ENCODE measurements around the gene FSHR. TPM values are rescaled to one million over a fixed set of nuclear protein-coding genes. Genes with fewer than 3 reads are reported as not detected.

Gene FSHR
- total and polyA plus RNA-seq, 2 of the 4 experiments (the other 2 are of a cell fraction) = not detected

GRCh38 chr2:49111006-49111405, 43.3 kb downstream of the FSHR start:
- peaks cover 15% of the 10 kb centered on the region; the same call in 1 of the 2 replicates for H3K9me3 ChIP-seq (ENCODE audit: control insufficient read depth, insufficient read depth, low read length)
- H4K91ac ChIP-seq (ENCODE audit: insufficient read depth, low read depth, low read length) = no peak overlapping the region
- H2BK120ac ChIP-seq (ENCODE audit: low read depth, low read length) = no peak overlapping the region
- no peak overlapping the region for H3K14ac ChIP-seq (replicated peaks; ENCODE audit: low read depth, low read length)
- H3K27ac ChIP-seq (ENCODE audit: insufficient read depth, low read length) = no peak overlapping the region
- DNase-seq (no peak), ATAC-seq (ENCODE audit: low read depth) (no peak)
- no peaks in the 10 kb centered on the region for H3K27me3 ChIP-seq (ENCODE audit: control insufficient read depth, insufficient read depth, low read length)
- no peak overlapping the region for H2AFZ ChIP-seq (replicated peaks; ENCODE audit: low read length, poor library complexity)
- H2AK9ac ChIP-seq (replicated peaks; ENCODE audit: low read depth, low read length, poor library complexity) = no peak overlapping the region
- no peak overlapping the region for H2BK20ac ChIP-seq (ENCODE audit: low read depth, low read length)
- H3K9ac ChIP-seq (ENCODE audit: low read depth, low read length) = no peak overlapping the region
- ChIA-PET CTCF (interaction anchor here (1.2 kb wide), 1 partner anchor 25 kb away, joined by 4 read pairs; no protein-coding TSS in a partner anchor), POLR2A (ENCODE audit: unreplicated experiment) (no interaction called here)
- H3K18ac ChIP-seq (ENCODE audit: low read depth, low read length) = no peak overlapping the region
- no peak overlapping the region for H3K4me2 ChIP-seq (ENCODE audit: low read depth, low read length)
- in situ Hi-C loops (cut with MboI; ENCODE audit: low sequenced_read_pairs) = no loop called here
- dilution Hi-C loops (cut with HindIII; ENCODE audit: low sequenced_read_pairs, unreplicated experiment) = no loop called here
- TF ChIP-seq NFE2L2 (IDR thresholded peaks at IDR 0.05; ENCODE audit: low read depth, low read length) (no peak), MAFK (IDR thresholded peaks at IDR 0.05; ENCODE audit: low read depth, low read length) (no peak), RCOR1 (IDR thresholded peaks at IDR 0.05; ENCODE audit: insufficient replicate concordance, low read length) (no peak), POLR2A (IDR thresholded peaks at IDR 0.05; ENCODE audit: low read depth, low read length) (no peak), CEBPB (IDR thresholded peaks at IDR 0.05; ENCODE audit: low read depth, low read length) (no peak), RFX5 (IDR thresholded peaks at IDR 0.05; ENCODE audit: low read depth, low read length) (no peak), FOS (IDR thresholded peaks at IDR 0.05; ENCODE audit: low read depth, low read length) (no peak), BHLHE40 (IDR thresholded peaks at IDR 0.05; ENCODE audit: low read depth, low read length) (no peak), MXI1 (IDR thresholded peaks at IDR 0.05; ENCODE audit: borderline replicate concordance, low read depth, low read length) (no peak), CHD1 (IDR thresholded peaks at IDR 0.05; ENCODE audit: low read depth, low read length) (no peak), MAZ (IDR thresholded peaks at IDR 0.05; ENCODE audit: borderline replicate concordance, low read depth, low read length) (no peak)
- TF ChIP-seq, protein P1, sequence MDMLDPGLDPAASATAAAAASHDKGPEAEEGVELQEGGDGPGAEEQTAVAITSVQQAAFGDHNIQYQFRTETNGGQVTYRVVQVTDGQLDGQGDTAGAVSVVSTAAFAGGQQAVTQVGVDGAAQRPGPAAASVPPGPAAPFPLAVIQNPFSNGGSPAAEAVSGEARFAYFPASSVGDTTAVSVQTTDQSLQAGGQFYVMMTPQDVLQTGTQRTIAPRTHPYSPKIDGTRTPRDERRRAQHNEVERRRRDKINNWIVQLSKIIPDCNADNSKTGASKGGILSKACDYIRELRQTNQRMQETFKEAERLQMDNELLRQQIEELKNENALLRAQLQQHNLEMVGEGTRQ (IDR thresholded peaks at IDR 0.05; ENCODE audit: low read depth, low read length) = no peak
- TF ChIP-seq, protein P2, sequence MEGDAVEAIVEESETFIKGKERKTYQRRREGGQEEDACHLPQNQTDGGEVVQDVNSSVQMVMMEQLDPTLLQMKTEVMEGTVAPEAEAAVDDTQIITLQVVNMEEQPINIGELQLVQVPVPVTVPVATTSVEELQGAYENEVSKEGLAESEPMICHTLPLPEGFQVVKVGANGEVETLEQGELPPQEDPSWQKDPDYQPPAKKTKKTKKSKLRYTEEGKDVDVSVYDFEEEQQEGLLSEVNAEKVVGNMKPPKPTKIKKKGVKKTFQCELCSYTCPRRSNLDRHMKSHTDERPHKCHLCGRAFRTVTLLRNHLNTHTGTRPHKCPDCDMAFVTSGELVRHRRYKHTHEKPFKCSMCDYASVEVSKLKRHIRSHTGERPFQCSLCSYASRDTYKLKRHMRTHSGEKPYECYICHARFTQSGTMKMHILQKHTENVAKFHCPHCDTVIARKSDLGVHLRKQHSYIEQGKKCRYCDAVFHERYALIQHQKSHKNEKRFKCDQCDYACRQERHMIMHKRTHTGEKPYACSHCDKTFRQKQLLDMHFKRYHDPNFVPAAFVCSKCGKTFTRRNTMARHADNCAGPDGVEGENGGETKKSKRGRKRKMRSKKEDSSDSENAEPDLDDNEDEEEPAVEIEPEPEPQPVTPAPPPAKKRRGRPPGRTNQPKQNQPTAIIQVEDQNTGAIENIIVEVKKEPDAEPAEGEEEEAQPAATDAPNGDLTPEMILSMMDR (conservative IDR thresholded peaks at IDR 0.05; ENCODE audit: low read depth, low read length) = no peak
- TF ChIP-seq, protein P3, sequence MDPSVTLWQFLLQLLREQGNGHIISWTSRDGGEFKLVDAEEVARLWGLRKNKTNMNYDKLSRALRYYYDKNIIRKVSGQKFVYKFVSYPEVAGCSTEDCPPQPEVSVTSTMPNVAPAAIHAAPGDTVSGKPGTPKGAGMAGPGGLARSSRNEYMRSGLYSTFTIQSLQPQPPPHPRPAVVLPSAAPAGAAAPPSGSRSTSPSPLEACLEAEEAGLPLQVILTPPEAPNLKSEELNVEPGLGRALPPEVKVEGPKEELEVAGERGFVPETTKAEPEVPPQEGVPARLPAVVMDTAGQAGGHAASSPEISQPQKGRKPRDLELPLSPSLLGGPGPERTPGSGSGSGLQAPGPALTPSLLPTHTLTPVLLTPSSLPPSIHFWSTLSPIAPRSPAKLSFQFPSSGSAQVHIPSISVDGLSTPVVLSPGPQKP (IDR thresholded peaks at IDR 0.05; ENCODE audit: borderline replicate concordance, low read depth, low read length) = no peak
- no peak overlapping the region for H2BK5ac ChIP-seq (ENCODE audit: low read depth, low read length, poor library complexity, severe bottlenecking)
- no peak overlapping the region for H2AK5ac ChIP-seq (ENCODE audit: low read depth, low read length)
- H4K5ac ChIP-seq (ENCODE audit: low read depth, low read length) = no peak overlapping the region
- intact Hi-C loops (cut with micrococcal nuclease) = no loop called here
- H4K20me1 ChIP-seq (ENCODE audit: insufficient read depth, low read length) = no peaks in the 10 kb centered on the region
- H4K8ac ChIP-seq (ENCODE audit: low read depth in 2 of 2, low read length in 2 of 2) = no peak overlapping the region
- no peak overlapping the region for H3K4ac ChIP-seq (ENCODE audit: low read depth, low read length)
- no peaks in the 10 kb centered on the region for H3K4me1 ChIP-seq (ENCODE audit: control insufficient read depth, insufficient read depth, low read length)
- no peaks in the 10 kb centered on the region for H3K79me1 ChIP-seq (ENCODE audit: low read depth in 1 of 2, low read length in 2 of 2)
- no TSS peak for BruUV-seq (replicated peaks)
- WGBS, 2 experiments (ENCODE audit: extremely low coverage in 2 of 2, insufficient read length in 1 of 2) = no CpG with 5 or more reads among the region's 2 CpGs
- no peak overlapping the region for H3K56ac ChIP-seq (ENCODE audit: extremely low read depth, insufficient read depth, low read length)
- H3K36me3 ChIP-seq (ENCODE audit: control insufficient read depth, insufficient read depth, low read length) = no peaks in the 10 kb centered on the region
- no peak overlapping the region for H3K23ac ChIP-seq (ENCODE audit: low read depth, low read length)
- H3K4me3 ChIP-seq (ENCODE audit: insufficient read depth, low read depth, low read length) = no peak overlapping the region
- H3K9me1 ChIP-seq (ENCODE audit: insufficient read depth, low read length) = no peaks in the 10 kb centered on the region
- no peak overlapping the region for H2BK15ac ChIP-seq (ENCODE audit: low read depth, low read length)

Data from IMR-90 (cell line).